IMR-90 (cell line): ENCODE results near the gene DAPK1. TPM values are rescaled to one million over a fixed set of nuclear protein-coding genes. Genes with fewer than 3 reads are reported as not detected.

Experiments used
- ATAC-seq: fragments of 200-7000 bp; cut with Tn5 transposase; 2 replicates; pipeline ENCODE4 v1.9.1; 2020; ENCODE audit warnings: low read depth, mild to moderate bottlenecking, moderate library complexity
- BruUV-seq: library from RNA; stranded (reverse); fragments of 400-500 nt; replicated peaks from 2 replicates; lab custom pipeline; 2021; lab: Mats Ljungman, UMichigan
- CTCF ChIA-PET: fragments of 300-600 bp; formaldehyde crosslinking; extraction: SDS; loops from one replicate; lab custom pipeline; 2021; ENCODE audit warnings: antibody characterized with exemption; lab: Yijun Ruan, JAX
- POLR2A ChIA-PET: fragments of 300-600 bp; sonication (Branson Sonifier 250); formaldehyde crosslinking; loops from one replicate; lab custom pipeline; 2022; ENCODE audit warnings: antibody characterized with exemption; ENCODE audit not compliant: unreplicated experiment; lab: Charles Lee
- DNase-seq: peaks from one replicate; pipeline ENCODE4 v3.0.0; 2013
- H2AFZ ChIP-seq: replicated peaks from 2 replicates; pipeline ENCODE3; 2013; ENCODE audit warnings: low read length, mild to moderate bottlenecking; ENCODE audit not compliant: poor library complexity
- H2AK5ac ChIP-seq: 2 replicates; pipeline ENCODE4 v1.6.1; 2013; ENCODE audit warnings: low read depth, low read length, inconsistent platforms
- H2AK9ac ChIP-seq: replicated peaks from 2 replicates; pipeline ENCODE3; 2013; ENCODE audit warnings: mild to moderate bottlenecking, low read depth, low read length, moderate library complexity; ENCODE audit not compliant: poor library complexity
- H2BK120ac ChIP-seq: 2 replicates; pipeline ENCODE4 v1.6.1; 2013; ENCODE audit warnings: low read depth, low read length, inconsistent platforms
- H2BK15ac ChIP-seq: 3 replicates; pipeline ENCODE4 v1.6.1; 2013; ENCODE audit warnings: low read depth, low read length, inconsistent platforms
- H2BK20ac ChIP-seq: 2 replicates; pipeline ENCODE4 v1.6.1; 2013; ENCODE audit warnings: low read depth, mild to moderate bottlenecking, inconsistent platforms, low read length, moderate library complexity
- H2BK5ac ChIP-seq: 2 replicates; pipeline ENCODE4 v1.6.1; 2013; ENCODE audit warnings: mild to moderate bottlenecking, low read depth, low read length, inconsistent platforms; ENCODE audit not compliant: poor library complexity, severe bottlenecking
- H3K14ac ChIP-seq: replicated peaks from 2 replicates; pipeline ENCODE4 v1.6.1; 2013; ENCODE audit warnings: low read depth, low read length, inconsistent platforms
- H3K18ac ChIP-seq: 2 replicates; pipeline ENCODE4 v1.6.1; 2013; ENCODE audit warnings: low read depth, low read length, control low read depth
- H3K23ac ChIP-seq: 2 replicates; pipeline ENCODE4 v1.6.1; 2013; ENCODE audit warnings: low read depth, low read length, inconsistent platforms
- H3K27ac ChIP-seq: 2 replicates; pipeline ENCODE4 v1.5.1; 2013; ENCODE audit warnings: mild to moderate bottlenecking, control low read depth, low read length; ENCODE audit not compliant: insufficient read depth
- H3K27me3 ChIP-seq: 2 replicates; pipeline ENCODE4 v1.6.1; 2013; ENCODE audit warnings: low read length; ENCODE audit not compliant: control insufficient read depth, insufficient read depth
- H3K36me3 ChIP-seq: 2 replicates; pipeline ENCODE4 v1.6.1; 2013; ENCODE audit warnings: low read length, mixed read lengths; ENCODE audit not compliant: control insufficient read depth, insufficient read depth
- H3K4ac ChIP-seq: 2 replicates; pipeline ENCODE4 v1.6.1; 2013; ENCODE audit warnings: low read depth, low read length, inconsistent platforms
- H3K4me1 ChIP-seq: 2 replicates; pipeline ENCODE4 v1.6.1; 2013; ENCODE audit warnings: low read length, mixed read lengths; ENCODE audit not compliant: control insufficient read depth, insufficient read depth
- H3K4me2 ChIP-seq: 2 replicates; pipeline ENCODE4 v1.6.1; 2013; ENCODE audit warnings: low read depth, mild to moderate bottlenecking, control low read depth, low read length, moderate library complexity
- H3K4me3 ChIP-seq: 2 replicates; pipeline ENCODE4 v1.5.1; 2013; ENCODE audit warnings: low read depth, mild to moderate bottlenecking, control low read depth, low read length, moderate library complexity; ENCODE audit not compliant: insufficient read depth
- H3K56ac ChIP-seq: 2 replicates; pipeline ENCODE4 v1.6.1; 2013; ENCODE audit warnings: low read length, inconsistent platforms; ENCODE audit not compliant: insufficient read depth; ENCODE audit errors: extremely low read depth
- H3K79me1 ChIP-seq, 2 experiments: 2 replicates each; pipeline ENCODE4 v1.6.1; 2013; ENCODE audit warnings: low read length in 2 of 2, inconsistent platforms in 1 of 2, low read depth in 1 of 2
- H3K9ac ChIP-seq: 2 replicates; pipeline ENCODE4 v1.6.1; 2013; ENCODE audit warnings: low read depth, low read length, control low read depth
- H3K9me1 ChIP-seq: 2 replicates; pipeline ENCODE4 v1.6.1; 2013; ENCODE audit warnings: low read length, inconsistent platforms; ENCODE audit not compliant: insufficient read depth
- H3K9me3 ChIP-seq: 2 replicates; pipeline ENCODE4 v1.6.1; 2013; ENCODE audit warnings: low read length; ENCODE audit not compliant: control insufficient read depth, insufficient read depth
- H4K20me1 ChIP-seq: 2 replicates; pipeline ENCODE4 v1.6.1; 2013; ENCODE audit warnings: low read length, inconsistent platforms; ENCODE audit not compliant: insufficient read depth
- H4K5ac ChIP-seq: 2 replicates; pipeline ENCODE4 v1.6.1; 2013; ENCODE audit warnings: mild to moderate bottlenecking, low read depth, low read length, control low read depth
- H4K8ac ChIP-seq, 2 experiments: 2 replicates each; pipeline ENCODE4 v1.6.1; 2013; ENCODE audit warnings: low read depth in 2 of 2, low read length in 2 of 2, control low read depth in 1 of 2, inconsistent platforms in 1 of 2
- H4K91ac ChIP-seq: 2 replicates; pipeline ENCODE4 v1.6.1; 2013; ENCODE audit warnings: low read depth, low read length, inconsistent platforms; ENCODE audit not compliant: insufficient read depth
- BHLHE40 ChIP-seq: fragments of 150-350 bp; IDR thresholded peaks from 2 replicates; pipeline ENCODE4 v1.6.1; 2016; ENCODE audit warnings: mild to moderate bottlenecking, low read depth, low read length
- CEBPB ChIP-seq: IDR thresholded peaks from 2 replicates; pipeline ENCODE4 v1.6.1; 2012; ENCODE audit warnings: low read depth, low read length, improper control_type of control experiment
- CHD1 ChIP-seq: IDR thresholded peaks from 2 replicates; pipeline ENCODE4 v1.6.1; 2012; ENCODE audit warnings: low read depth, low read length, improper control_type of control experiment
- ELK1 ChIP-seq: fragments of 150-350 bp; IDR thresholded peaks from 2 replicates; pipeline ENCODE4 v1.6.1; 2016; ENCODE audit warnings: low read depth, mild to moderate bottlenecking, low read length, moderate library complexity, borderline replicate concordance
- MAFK ChIP-seq: IDR thresholded peaks from 2 replicates; pipeline ENCODE4 v1.6.1; 2012; ENCODE audit warnings: low read depth, low read length, improper control_type of control experiment
- MAZ ChIP-seq: IDR thresholded peaks from 2 replicates; pipeline ENCODE4 v1.6.1; 2012; ENCODE audit warnings: low read depth, mild to moderate bottlenecking, low read length, improper control_type of control experiment, moderate library complexity, borderline replicate concordance
- MXI1 ChIP-seq: IDR thresholded peaks from 2 replicates; pipeline ENCODE4 v1.6.1; 2012; ENCODE audit warnings: low read depth, mild to moderate bottlenecking, low read length, moderate library complexity, borderline replicate concordance
- NFE2L2 ChIP-seq: fragments of 150-350 bp; IDR thresholded peaks from 2 replicates; pipeline ENCODE4 v1.6.1; 2016; ENCODE audit warnings: low read depth, mild to moderate bottlenecking, low read length
- POLR2A ChIP-seq: IDR thresholded peaks from 2 replicates; pipeline ENCODE4 v1.6.1; 2012; ENCODE audit warnings: mild to moderate bottlenecking, low read depth, low read length
- RAD21 ChIP-seq: IDR thresholded peaks from 2 replicates; pipeline ENCODE4 v1.6.1; 2012; ENCODE audit warnings: low read length, improper control_type of control experiment
- RCOR1 ChIP-seq: IDR thresholded peaks from 2 replicates; pipeline ENCODE4 v1.6.1; 2012; ENCODE audit warnings: mild to moderate bottlenecking, low read length, improper control_type of control experiment; ENCODE audit not compliant: insufficient replicate concordance
- RFX5 ChIP-seq: IDR thresholded peaks from 2 replicates; pipeline ENCODE4 v1.8.0; 2012; ENCODE audit warnings: low read depth, mild to moderate bottlenecking, low read length, moderate library complexity
- SMC3 ChIP-seq: fragments of 150-350 bp; IDR thresholded peaks from 2 replicates; pipeline ENCODE4 v1.6.1; 2016; ENCODE audit warnings: low read depth, mild to moderate bottlenecking, antibody characterized with exemption, low read length, moderate library complexity
- WGBS, 2 experiments: methylation state at CpG; one replicate each; pipeline versions ENCODE4 v1.1.5 to v1.1.7; 2013; ENCODE audit warnings: missing lambda C conversion rate in 2 of 2; ENCODE audit not compliant: insufficient read length in 1 of 2; ENCODE audit errors: extremely low coverage in 2 of 2; 5-methylcytosine and 5-hydroxymethylcytosine counted together
- dilution Hi-C: fragments of 300-500 bp; cut with HindIII; formaldehyde crosslinking; loops from one replicate; pipeline ENCODE4 v1.14.3; 2018; ENCODE audit warnings: low sequenced_read_pairs; ENCODE audit not compliant: unreplicated experiment
- in situ Hi-C: fragments of 300-500 bp; cut with MboI; formaldehyde crosslinking; loops from 3 replicates; pipeline ENCODE4 v1.14.3; 2019; ENCODE audit warnings: low sequenced_read_pairs, inconsistent platforms, mixed read lengths
- intact Hi-C: fragments of 100-400 bp; cut with micrococcal nuclease; formaldehyde crosslinking; loops from 2 replicates; pipeline ENCODE4 v1.10.0; 2022
- polyA plus RNA-seq, 3 experiments: library from polyadenylated mRNA; depleted of rRNA; stranded (reverse); fragments of >200 nt; gene quantifications; 2 replicates each; pipeline ENCODE4 v1.2.3, GENCODE V29; 2012; ENCODE audit warnings: low replicate concordance in 1 of 3
- total RNA-seq: library from RNA; depleted of rRNA; stranded (reverse); fragments of >200 nt; gene quantifications from 2 replicates; pipeline ENCODE4 v1.2.3, GENCODE V29; 2012
- TF ChIP-seq, protein P1 (sequence below): fragments of 150-350 bp; IDR thresholded peaks from 2 replicates; pipeline ENCODE4 v1.6.1; 2017; ENCODE audit warnings: mild to moderate bottlenecking, antibody characterized with exemption, low read length, low read depth
- TF ChIP-seq, protein P2 (sequence below): conservative IDR thresholded peaks from 2 replicates; pipeline ENCODE4 v1.5.1; 2012; ENCODE audit warnings: mild to moderate bottlenecking, low read depth, low read length, improper control_type of control experiment

Gene DAPK1
- total and polyA plus RNA-seq, 2 of the 4 experiments (the other 2 are of a cell fraction) = under 0.01 to 0.03 TPM

- H3K18ac ChIP-seq = no peak overlapping the region
- H3K9ac ChIP-seq = no peak overlapping the region
- H3K79me1 ChIP-seq = no peaks in the 10 kb centered on the region
- no peak overlapping the region for H3K4ac ChIP-seq
- H2BK20ac ChIP-seq = no peak overlapping the region
- H2BK5ac ChIP-seq = no peak overlapping the region
- H3K4me2 ChIP-seq = no peak overlapping the region
- no peak overlapping the region for H3K23ac ChIP-seq
- H2AK5ac ChIP-seq = no peak overlapping the region
- no peak overlapping the region for H4K91ac ChIP-seq
- H2BK15ac ChIP-seq = no peak overlapping the region
- peaks cover 2% of the 10 kb centered on the region; the same call in 1 of the 2 replicates for H3K9me3 ChIP-seq
- no peaks in the 10 kb centered on the region for H3K4me1 ChIP-seq
- no CpG with 5 or more reads among the region's 3 CpGs for WGBS, 2 experiments
- no peaks in the 10 kb centered on the region for H3K36me3 ChIP-seq
- in situ Hi-C loops (no loop called here), dilution Hi-C loops (no loop called here), intact Hi-C loops (no loop called here)
- ATAC-seq = no peak
- H2BK120ac ChIP-seq = no peak overlapping the region
- POLR2A ChIA-PET = no interaction called here
- no peaks in the 10 kb centered on the region for H3K9me1 ChIP-seq
- no peak overlapping the region for H3K14ac ChIP-seq
- H3K27me3 ChIP-seq = no peaks in the 10 kb centered on the region; the same call in 1 of the 2 replicates
- H4K5ac ChIP-seq = no peak overlapping the region
- no peak overlapping the region for H2AK9ac ChIP-seq
- no peak for DNase-seq
- H3K4me3 ChIP-seq = no peak overlapping the region
- no TSS peak for BruUV-seq
- CTCF ChIA-PET = no interaction called here
- no peak overlapping the region for H2AFZ ChIP-seq
- no peak overlapping the region for H3K27ac ChIP-seq
- no peaks in the 10 kb centered on the region for H4K20me1 ChIP-seq
- no peak overlapping the region for H3K56ac ChIP-seq
- no peak overlapping the region for H4K8ac ChIP-seq
- no peak for TF ChIP-seq NFE2L2
- TF ChIP-seq RAD21 = no peak
- TF ChIP-seq SMC3 = no peak
- no peak for TF ChIP-seq POLR2A
- no peak for TF ChIP-seq BHLHE40
- TF ChIP-seq, protein P1, sequence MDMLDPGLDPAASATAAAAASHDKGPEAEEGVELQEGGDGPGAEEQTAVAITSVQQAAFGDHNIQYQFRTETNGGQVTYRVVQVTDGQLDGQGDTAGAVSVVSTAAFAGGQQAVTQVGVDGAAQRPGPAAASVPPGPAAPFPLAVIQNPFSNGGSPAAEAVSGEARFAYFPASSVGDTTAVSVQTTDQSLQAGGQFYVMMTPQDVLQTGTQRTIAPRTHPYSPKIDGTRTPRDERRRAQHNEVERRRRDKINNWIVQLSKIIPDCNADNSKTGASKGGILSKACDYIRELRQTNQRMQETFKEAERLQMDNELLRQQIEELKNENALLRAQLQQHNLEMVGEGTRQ = no peak
- TF ChIP-seq RCOR1 = no peak
- no peak for TF ChIP-seq MAZ
- TF ChIP-seq, protein P2, sequence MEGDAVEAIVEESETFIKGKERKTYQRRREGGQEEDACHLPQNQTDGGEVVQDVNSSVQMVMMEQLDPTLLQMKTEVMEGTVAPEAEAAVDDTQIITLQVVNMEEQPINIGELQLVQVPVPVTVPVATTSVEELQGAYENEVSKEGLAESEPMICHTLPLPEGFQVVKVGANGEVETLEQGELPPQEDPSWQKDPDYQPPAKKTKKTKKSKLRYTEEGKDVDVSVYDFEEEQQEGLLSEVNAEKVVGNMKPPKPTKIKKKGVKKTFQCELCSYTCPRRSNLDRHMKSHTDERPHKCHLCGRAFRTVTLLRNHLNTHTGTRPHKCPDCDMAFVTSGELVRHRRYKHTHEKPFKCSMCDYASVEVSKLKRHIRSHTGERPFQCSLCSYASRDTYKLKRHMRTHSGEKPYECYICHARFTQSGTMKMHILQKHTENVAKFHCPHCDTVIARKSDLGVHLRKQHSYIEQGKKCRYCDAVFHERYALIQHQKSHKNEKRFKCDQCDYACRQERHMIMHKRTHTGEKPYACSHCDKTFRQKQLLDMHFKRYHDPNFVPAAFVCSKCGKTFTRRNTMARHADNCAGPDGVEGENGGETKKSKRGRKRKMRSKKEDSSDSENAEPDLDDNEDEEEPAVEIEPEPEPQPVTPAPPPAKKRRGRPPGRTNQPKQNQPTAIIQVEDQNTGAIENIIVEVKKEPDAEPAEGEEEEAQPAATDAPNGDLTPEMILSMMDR = no peak
- TF ChIP-seq MXI1 = no peak
- no peak for TF ChIP-seq CHD1
- no peak for TF ChIP-seq ELK1
- no peak for TF ChIP-seq CEBPB
- no peak for TF ChIP-seq RFX5
- no peak for TF ChIP-seq MAFK
Measured at GRCh38 chr9:87570000-87570908, 72.6 kb downstream of the DAPK1 start.
